GM12878 (cell line): ENCODE data around the gene NPHS1. TPM values are rescaled to one million over a fixed set of nuclear protein-coding genes. Genes with fewer than 3 reads are reported as not detected.

ENCODE experiments used
- ATAC-seq: fragments of 200-7000 bp; cut with Tn5 transposase; 3 replicates; pipeline ENCODE4 v1.9.1; 2020; ENCODE audit warnings: mild to moderate bottlenecking, moderate library complexity
- BruUV-seq: library from RNA; stranded (reverse); fragments of 400-500 nt; replicated peaks from 2 replicates; lab custom pipeline; 2021; lab: Mats Ljungman, UMichigan
- CTCF ChIA-PET: fragments of 300-600 bp; sonication (Branson Sonifier 250); formaldehyde crosslinking; extraction: SDS; loops from one replicate; lab custom pipeline; 2021; ENCODE audit warnings: inconsistent platforms; lab: Yijun Ruan, JAX
- POLR2A ChIA-PET: fragments of 350-600 bp; formaldehyde crosslinking; extraction: SDS; loops from one replicate; lab custom pipeline; 2021; ENCODE audit warnings: inconsistent platforms; lab: Charles Lee
- RAD21 ChIA-PET: fragments of 300-600 bp; sonication (Branson Sonifier 250); formaldehyde crosslinking; loops from one replicate; lab custom pipeline; 2023; ENCODE audit warnings: antibody characterized with exemption; ENCODE audit not compliant: unreplicated experiment; lab: Charles Lee
- SMC1A ChIA-PET: fragments of 300-600 bp; sonication (Branson Sonifier 250); formaldehyde crosslinking; loops from one replicate; lab custom pipeline; 2023; ENCODE audit not compliant: unreplicated experiment, uncharacterized antibody; lab: Charles Lee
- DNase-seq: peaks from one replicate; pipeline ENCODE4 v3.0.0-alpha.2; 2011; ENCODE audit warnings: low read depth, low spot score
- FAIRE-seq: peaks from 3 replicates; lab custom pipeline; 2011; peaks lifted over from hg19 to GRCh38; lab: Jason Lieb, UNC
- H2AFZ ChIP-seq: 2 replicates; pipeline ENCODE4 v1.6.0; 2011; ENCODE audit warnings: low read depth, low read length, control low read depth; ENCODE audit not compliant: control insufficient read depth
- H3K27ac ChIP-seq: 2 replicates; pipeline ENCODE4 v1.5.1; 2011; ENCODE audit warnings: control low read depth; ENCODE audit not compliant: control insufficient read depth, insufficient read depth
- H3K27me3 ChIP-seq, 2 experiments: replicated peaks in 1 of 2; 2 replicates each; pipeline versions ENCODE4 v1.6.0 to v1.6.1; 2011; ENCODE audit warnings: low read length in 1 of 2; ENCODE audit not compliant: control insufficient read depth in 2 of 2, insufficient read depth in 2 of 2
- H3K36me3 ChIP-seq, 2 experiments: 2 replicates each; pipeline ENCODE4 v1.5.1; 2011; ENCODE audit warnings: low read length in 1 of 2; ENCODE audit not compliant: control insufficient read depth in 2 of 2, insufficient read depth in 2 of 2
- H3K4me1 ChIP-seq: 2 replicates; pipeline ENCODE4 v1.6.1; 2011; ENCODE audit warnings: mild to moderate bottlenecking, low read length, moderate library complexity, mixed read lengths; ENCODE audit not compliant: control insufficient read depth, insufficient read depth
- H3K4me2 ChIP-seq: 2 replicates; pipeline ENCODE4 v1.6.0; 2011; ENCODE audit warnings: control low read depth; ENCODE audit not compliant: control insufficient read depth, insufficient read depth
- H3K4me3 ChIP-seq: fragments of 200-600 bp; sonication (generic); 2 replicates; pipeline ENCODE4 v1.5.1; 2016
- H3K79me2 ChIP-seq: 2 replicates; pipeline ENCODE4 v1.6.0; 2011; ENCODE audit warnings: low read length; ENCODE audit not compliant: control insufficient read depth, insufficient read depth
- H3K9ac ChIP-seq: 2 replicates; pipeline ENCODE4 v1.8.0; 2011; ENCODE audit warnings: low read length, control low read depth, mixed read lengths; ENCODE audit not compliant: control insufficient read depth, insufficient read depth
- H3K9me3 ChIP-seq: replicated peaks from 3 replicates; pipeline ENCODE4 v1.5.1; 2011; ENCODE audit warnings: mild to moderate bottlenecking, low read length; ENCODE audit not compliant: control insufficient read depth, insufficient read depth
- H4K20me1 ChIP-seq: 2 replicates; pipeline ENCODE4 v1.6.0; 2011; ENCODE audit not compliant: control insufficient read depth, insufficient read depth
- BCL11A ChIP-seq: IDR thresholded peaks from 2 replicates; pipeline ENCODE4 v1.6.1; 2011; ENCODE audit warnings: low read depth, low read length
- CBFB ChIP-seq: IDR thresholded peaks from 2 replicates; pipeline ENCODE4 v1.6.1; 2016; ENCODE audit warnings: antibody characterized with exemption, low read depth
- EGR1 ChIP-seq, 2 experiments: IDR thresholded peaks; 1 replicate in 1 of 2; 2 replicates in 1 of 2; pipeline ENCODE4 v1.6.1; 2011 to 2012; ENCODE audit warnings: low read depth in 2 of 2, low read length in 2 of 2, borderline replicate concordance in 1 of 2, mild to moderate bottlenecking in 1 of 2, moderate library complexity in 1 of 2
- ETV6 ChIP-seq, 2 experiments: fragments of 450-650 bp in 1 of 2; IDR thresholded peaks in 1 of 2; conservative IDR thresholded peaks in 1 of 2; 2 replicates each; pipeline ENCODE4 v1.6.1; 2014; ENCODE audit warnings: antibody characterized with exemption in 1 of 2, borderline replicate concordance in 1 of 2, low read depth in 1 of 2, mild to moderate bottlenecking in 1 of 2, moderate library complexity in 1 of 2
- FOXM1 ChIP-seq: IDR thresholded peaks from 2 replicates; pipeline ENCODE4 v1.6.1; 2012; ENCODE audit warnings: low read depth, mild to moderate bottlenecking, inconsistent platforms, low read length, moderate library complexity
- MEF2B ChIP-seq: fragments of 450-650 bp; IDR thresholded peaks from 2 replicates; pipeline ENCODE4 v1.6.1; 2018; ENCODE audit warnings: mild to moderate bottlenecking, moderate library complexity; ENCODE audit not compliant: partially characterized antibody, poor library complexity, severe bottlenecking
- NFXL1 ChIP-seq: fragments of 450-650 bp; IDR thresholded peaks from 2 replicates; pipeline ENCODE4 v1.6.1; 2017; ENCODE audit warnings: antibody characterized with exemption, mild to moderate bottlenecking, borderline replicate concordance
- NRF1 ChIP-seq: conservative IDR thresholded peaks from 2 replicates; pipeline ENCODE4 v1.6.1; 2011; ENCODE audit warnings: mild to moderate bottlenecking, low read depth, low read length, improper control_type of control experiment
- ZBTB40 ChIP-seq: fragments of 450-650 bp; IDR thresholded peaks from 2 replicates; pipeline ENCODE4 v1.6.1; 2016; ENCODE audit warnings: mild to moderate bottlenecking, moderate library complexity, borderline replicate concordance
- WGBS: methylation state at CpG from one replicate; pipeline ENCODE4 v1.1.6; 2016; ENCODE audit warnings: low lambda C conversion rate; ENCODE audit not compliant: insufficient replicate concordance, insufficient coverage; ENCODE audit errors: missing lambda C conversion rate; 5-methylcytosine and 5-hydroxymethylcytosine counted together
- in situ Hi-C: fragments of 300-500 bp; cut with MboI; formaldehyde crosslinking; loops from 9 replicates; pipeline ENCODE4 v1.14.3; 2018; ENCODE audit warnings: mixed read lengths
- intact Hi-C: fragments of 100-400 bp; cut with micrococcal nuclease; formaldehyde crosslinking; loops from one replicate; pipeline ENCODE4 v1.14.2; 2022; ENCODE audit not compliant: unreplicated experiment
- polyA plus RNA-seq, 11 experiments: library from polyadenylated mRNA; depleted of rRNA in 4 of 11; unstranded in 6 of 11; stranded (reverse) in 5 of 11; fragments of >200 nt; fragmentation: Nextera tagmentation in 4 of 11; fragmentation: Illumina TruSeq in 1 of 11; extraction: Ambion mirVana in 4 of 11; extraction: Trizol in 1 of 11; gene quantifications; 1 replicate in 1 of 11; 2 replicates in 10 of 11; pipeline versions ENCODE4 v1.2.1 to v1.2.3, GENCODE V29; 2011 to 2016; ENCODE audit warnings: inconsistent platforms in 2 of 11, missing spikeins in 2 of 11, low read depth in 1 of 11
- total RNA-seq, 4 experiments: library from RNA; depleted of rRNA in 3 of 4; stranded (reverse); fragments of >200 nt in 3 of 4; fragmentation: Illumina TruSeq in 1 of 4; extraction: Trizol in 1 of 4; gene quantifications; 2 replicates each; pipeline versions ENCODE4 v1.2.1 to v1.2.3, GENCODE V29; 2013 to 2021

Gene NPHS1
- total and polyA plus RNA-seq, 10 of the 15 experiments (the other 5 are each of a cell fraction or from before 2014, with no cell fraction given), result not detected

DNA sequence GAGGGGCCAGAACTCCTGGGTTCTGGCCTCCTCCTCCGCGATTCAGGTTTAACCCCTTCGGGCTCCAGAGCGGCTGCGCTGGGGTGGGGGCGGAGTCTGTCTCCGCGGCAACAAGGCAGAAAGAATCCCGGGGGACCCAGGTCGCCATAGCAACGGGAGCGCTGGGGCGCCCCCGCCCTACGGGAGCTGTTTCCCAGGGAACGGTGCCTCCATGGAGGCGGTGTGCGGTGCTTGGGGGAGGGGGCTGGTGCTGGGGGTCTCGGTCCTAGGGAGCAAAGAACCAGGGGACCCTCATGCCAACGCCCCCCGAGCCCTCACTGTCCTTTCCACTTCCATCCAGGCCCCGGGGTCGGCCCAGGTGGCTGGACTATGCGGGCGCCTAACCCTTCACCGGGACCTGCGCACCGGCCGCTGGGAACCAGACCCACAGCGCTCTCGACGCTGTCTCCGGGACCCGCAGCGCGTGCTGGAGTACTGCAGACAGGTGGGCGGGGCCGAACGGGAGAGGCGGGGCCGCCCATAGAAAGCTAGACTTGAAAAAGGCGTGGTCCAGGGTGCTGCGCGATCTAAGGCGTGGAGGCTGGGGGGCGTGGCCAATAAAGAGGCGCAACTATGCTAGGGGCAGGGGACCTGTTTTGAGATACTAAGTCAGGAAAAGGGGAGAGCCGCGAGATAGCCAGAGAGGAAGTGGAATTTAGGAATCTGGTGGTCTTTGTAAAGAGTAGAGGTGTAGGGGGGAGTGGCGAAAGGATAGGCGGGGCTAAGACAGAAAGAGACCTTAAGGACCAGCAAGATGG is 17.2 kb upstream of the NPHS1 start (continued):
- TF ChIP-seq ZBTB40, result 0 out of 2 replicates have a peak, but pooled peaks have one; percentile 30
- TF ChIP-seq MEF2B, result peak; percentile 91
- TF ChIP-seq NRF1, result 0 out of 2 replicates have a peak, but pooled peaks have one; percentile 12
- no peak for TF ChIP-seq NFXL1

GRCh38 chr19:35868823-35869326 is 16.6 kb upstream of the NPHS1 start:
- CTCF ChIA-PET, result no interaction called here

More at GRCh38 chr19:35868823-35869326, 16.6 kb upstream of the NPHS1 start:
- Histone ChIP-seq H3K9ac (no peak overlapping the region), H3K27ac (no peak overlapping the region), H3K79me2 (no peaks in the 10 kb centered on the region), H3K4me2 (peak overlapping the region; percentile 45; the same call in 1 of the 2 replicates), H2AFZ (no peak overlapping the region), H3K27me3 (peaks cover 2 to 4% of the 10 kb centered on the region in 2 experiments; a peak in 1 of 4 replicates), H3K36me3 (no peaks in the 10 kb centered on the region), H3K9me3 (no peaks in the 10 kb centered on the region), H4K20me1 (no peaks in the 10 kb centered on the region), H3K4me3 (peak overlapping the region; percentile 51; the same call in 1 of the 2 replicates), H3K4me1 (peaks cover 13% of the 10 kb centered on the region)
- SMC1A ChIA-PET, result no interaction called here
- RAD21 ChIA-PET, result interaction anchor here (1.0 to 1.5 kb wide), 2 partner anchors 16 to 62 kb away, joined by 3 to 6 read pairs; partner anchors contain the start of gene NPHS1
- POLR2A ChIA-PET, result interaction anchor here (0.6 kb wide), 1 partner anchor 107 kb away, joined by 6 read pairs; no protein-coding TSS in a partner anchor
- no peak for DNase-seq
- intact Hi-C loops, result no loop called here
- WGBS, result 6% methylated on average over 7 of the region's 15 CpGs
- ATAC-seq, result no peak
- in situ Hi-C loops, result no loop called here
- BruUV-seq, result no TSS peak
- TF ChIP-seq CBFB, result no peak
- no peak for TF ChIP-seq BCL11A
- TF ChIP-seq FOXM1, result no peak
- TF ChIP-seq ETV6 (conservative IDR thresholded peaks at IDR 0.05 in 1 of 2, IDR thresholded peaks at IDR 0.05 in 1 of 2; ENCODE audit: borderline replicate concordance in 1 of 2, low read depth in 1 of 2), result no peak
- no peak for TF ChIP-seq EGR1 (IDR thresholded peaks at IDR 0.05; ENCODE audit: borderline replicate concordance in 1 of 2, low read depth in 2 of 2, low read length in 2 of 2)
- TF ChIP-seq, all 136 proteins: peak for 0
- no peak for FAIRE-seq
